Keratinocyte (primary cell): ENCODE data around the gene GARIN6. TPM values are rescaled to one million over a fixed set of nuclear protein-coding genes. Genes with fewer than 3 reads are reported as not detected.
"Not testable (repeated sequence)": the region's sequence is repeated elsewhere in the genome, so short reads cannot be mapped to it uniquely, and the experiment has no call there.

Experiments used
- DNase-seq: peaks from one replicate; pipeline ENCODE4 v3.0.0-alpha.2; 2011; ENCODE audit warnings: low read depth, missing footprints, low spot score
- FAIRE-seq: peaks from 2 replicates; lab custom pipeline; 2011; peaks lifted over from hg19 to GRCh38; lab: Jason Lieb, UNC
- H2AFZ ChIP-seq: 2 replicates; pipeline ENCODE4 v1.6.0; 2012; ENCODE audit warnings: low read length, control low read depth, inconsistent platforms; ENCODE audit not compliant: control insufficient read depth
- H3K27ac ChIP-seq: 2 replicates; pipeline ENCODE4 v1.5.1; 2011; ENCODE audit warnings: low read length; ENCODE audit not compliant: control insufficient read depth, insufficient read depth
- H3K27me3 ChIP-seq: 3 replicates; pipeline ENCODE4 v1.6.0; 2011; ENCODE audit warnings: low read length; ENCODE audit not compliant: control insufficient read depth, insufficient read depth; ENCODE audit errors: extremely low read depth
- H3K36me3 ChIP-seq, 2 experiments: 2 replicates in 1 of 2; 3 replicates in 1 of 2; pipeline ENCODE4 v1.5.1; 2011; ENCODE audit warnings: low read length in 2 of 2, mild to moderate bottlenecking in 1 of 2; ENCODE audit not compliant: control insufficient read depth in 2 of 2, insufficient read depth in 2 of 2; ENCODE audit errors: extremely low read depth in 1 of 2
- H3K4me1 ChIP-seq: 3 replicates; pipeline ENCODE4 v1.5.1; 2011; ENCODE audit warnings: low read length; ENCODE audit not compliant: control insufficient read depth, insufficient read depth; ENCODE audit errors: extremely low read depth
- H3K4me2 ChIP-seq: 3 replicates; pipeline ENCODE4 v1.6.0; 2011; ENCODE audit warnings: low read depth, low read length; ENCODE audit not compliant: control insufficient read depth, insufficient read depth; ENCODE audit errors: extremely low read depth
- H3K4me3 ChIP-seq, 3 experiments: fragments of 200-600 bp in 1 of 3; sonication (generic) in 1 of 3; 2 replicates in 2 of 3; 3 replicates in 1 of 3; pipeline ENCODE4 v1.5.1; 2011 to 2016; ENCODE audit warnings: low read length in 3 of 3, mild to moderate bottlenecking in 3 of 3, control low read depth in 2 of 3, inconsistent platforms in 1 of 3, low read depth in 1 of 3, mixed read lengths in 1 of 3, mixed run types in 1 of 3, moderate library complexity in 1 of 3; ENCODE audit not compliant: control insufficient read depth in 2 of 3, insufficient read depth in 2 of 3; ENCODE audit errors: extremely low read depth in 1 of 3
- H3K79me2 ChIP-seq: 2 replicates; pipeline ENCODE4 v1.6.0; 2012; ENCODE audit warnings: low read length; ENCODE audit not compliant: control insufficient read depth, insufficient read depth
- H3K9ac ChIP-seq: 3 replicates; pipeline ENCODE4 v1.6.0; 2011; ENCODE audit warnings: low read length; ENCODE audit not compliant: control insufficient read depth, insufficient read depth; ENCODE audit errors: extremely low read depth
- H3K9me1 ChIP-seq: 3 replicates; pipeline ENCODE4 v1.6.0; 2011; ENCODE audit warnings: low read length; ENCODE audit not compliant: control insufficient read depth, insufficient read depth; ENCODE audit errors: extremely low read depth
- H3K9me3 ChIP-seq: 2 replicates; pipeline ENCODE4 v1.5.1; 2012; ENCODE audit warnings: low read depth, low read length; ENCODE audit not compliant: control insufficient read depth
- H4K20me1 ChIP-seq: 3 replicates; pipeline ENCODE4 v1.6.0; 2011; ENCODE audit warnings: low read length; ENCODE audit not compliant: control insufficient read depth, insufficient read depth; ENCODE audit errors: extremely low read depth
- EZH2 ChIP-seq: IDR thresholded peaks from one replicate; pipeline ENCODE4 v1.6.1; 2012; ENCODE audit warnings: inconsistent platforms, mild to moderate bottlenecking, low read length, moderate library complexity
- dilution Hi-C: fragments of 300-500 bp; cut with MboI; formaldehyde crosslinking; loops from one replicate; pipeline ENCODE4 v1.7.0; 2020; ENCODE audit warnings: low sequenced_read_pairs; ENCODE audit not compliant: extremely low pct_ligation_motif_present
- polyA plus RNA-seq, 5 experiments: library from polyadenylated mRNA; depleted of rRNA in 3 of 5; stranded (reverse) in 3 of 5; stranded (forward) in 1 of 5; unstranded in 1 of 5; fragments of >200 nt; gene quantifications; 1 replicate in 1 of 5; 2 replicates in 3 of 5; 3 replicates in 1 of 5; pipeline versions ENCODE4 v1.2.1 to v1.2.3, GENCODE V29; 2011 to 2012; ENCODE audit warnings: missing spikeins in 2 of 5, low read depth in 1 of 5, low replicate concordance in 1 of 5
- TF ChIP-seq, protein P1 (sequence below), 3 experiments: IDR thresholded peaks in 1 of 3; conservative IDR thresholded peaks in 1 of 3; optimal IDR thresholded peaks in 1 of 3; 2 replicates in 2 of 3; 3 replicates in 1 of 3; pipeline versions ENCODE3 to v1.5.1; 2011; ENCODE audit warnings: low read length in 3 of 3, mild to moderate bottlenecking in 3 of 3, moderate library complexity in 2 of 3, control low read depth in 1 of 3, inconsistent platforms in 1 of 3; ENCODE audit not compliant: insufficient read depth in 2 of 3; ENCODE audit errors: extremely low read depth in 1 of 3

Gene GARIN6
- polyA plus RNA-seq, 1 donor (not counting 4 experiments of a cell fraction or from before 2014, with no cell fraction given) = not detected

DNA sequence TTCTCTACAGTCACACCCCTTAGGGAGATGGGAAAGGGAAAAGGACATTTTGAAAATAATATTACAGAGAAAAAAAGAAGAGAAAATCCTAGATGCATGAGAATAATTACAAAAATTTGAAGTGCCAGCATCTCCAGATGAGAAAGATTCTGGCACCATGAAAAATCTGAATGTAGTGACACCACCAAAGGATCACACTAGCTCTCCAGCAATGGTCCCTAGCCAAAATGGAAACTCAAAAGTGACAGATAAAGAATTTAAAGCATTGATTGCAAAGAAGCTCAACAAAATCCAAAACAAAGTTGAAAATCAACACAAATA, 27.4 kb upstream of the GARIN6 start:
- Histone ChIP-seq H3K9me1 (no peaks in the 10 kb centered on the region), H3K4me1 (no peaks in the 10 kb centered on the region), H3K9me3 (peaks cover 6% of the 10 kb centered on the region), H3K4me2 (no peak overlapping the region), H3K27me3 (no peaks in the 10 kb centered on the region), H3K4me3 (no peak overlapping the region), H3K79me2 (no peaks in the 10 kb centered on the region), H4K20me1 (no peaks in the 10 kb centered on the region), H3K9ac (no peak overlapping the region), H3K36me3 (no peaks in the 10 kb centered on the region), H3K27ac (no peak overlapping the region), H2AFZ (no peak overlapping the region)
- TF ChIP-seq, protein P1, sequence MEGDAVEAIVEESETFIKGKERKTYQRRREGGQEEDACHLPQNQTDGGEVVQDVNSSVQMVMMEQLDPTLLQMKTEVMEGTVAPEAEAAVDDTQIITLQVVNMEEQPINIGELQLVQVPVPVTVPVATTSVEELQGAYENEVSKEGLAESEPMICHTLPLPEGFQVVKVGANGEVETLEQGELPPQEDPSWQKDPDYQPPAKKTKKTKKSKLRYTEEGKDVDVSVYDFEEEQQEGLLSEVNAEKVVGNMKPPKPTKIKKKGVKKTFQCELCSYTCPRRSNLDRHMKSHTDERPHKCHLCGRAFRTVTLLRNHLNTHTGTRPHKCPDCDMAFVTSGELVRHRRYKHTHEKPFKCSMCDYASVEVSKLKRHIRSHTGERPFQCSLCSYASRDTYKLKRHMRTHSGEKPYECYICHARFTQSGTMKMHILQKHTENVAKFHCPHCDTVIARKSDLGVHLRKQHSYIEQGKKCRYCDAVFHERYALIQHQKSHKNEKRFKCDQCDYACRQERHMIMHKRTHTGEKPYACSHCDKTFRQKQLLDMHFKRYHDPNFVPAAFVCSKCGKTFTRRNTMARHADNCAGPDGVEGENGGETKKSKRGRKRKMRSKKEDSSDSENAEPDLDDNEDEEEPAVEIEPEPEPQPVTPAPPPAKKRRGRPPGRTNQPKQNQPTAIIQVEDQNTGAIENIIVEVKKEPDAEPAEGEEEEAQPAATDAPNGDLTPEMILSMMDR (optimal IDR thresholded peaks at IDR 0.05 in 1 of 3, IDR thresholded peaks at IDR 0.05 in 1 of 3, conservative IDR thresholded peaks at IDR 0.05 in 1 of 3; ENCODE audit: extremely low read depth in 1 of 3, insufficient read depth in 2 of 3, low read length in 3 of 3) = no peak
- TF ChIP-seq EZH2 = no peak
- dilution Hi-C loops = no loop called here
- DNase-seq = no peak
- FAIRE-seq = no peak

DNA sequence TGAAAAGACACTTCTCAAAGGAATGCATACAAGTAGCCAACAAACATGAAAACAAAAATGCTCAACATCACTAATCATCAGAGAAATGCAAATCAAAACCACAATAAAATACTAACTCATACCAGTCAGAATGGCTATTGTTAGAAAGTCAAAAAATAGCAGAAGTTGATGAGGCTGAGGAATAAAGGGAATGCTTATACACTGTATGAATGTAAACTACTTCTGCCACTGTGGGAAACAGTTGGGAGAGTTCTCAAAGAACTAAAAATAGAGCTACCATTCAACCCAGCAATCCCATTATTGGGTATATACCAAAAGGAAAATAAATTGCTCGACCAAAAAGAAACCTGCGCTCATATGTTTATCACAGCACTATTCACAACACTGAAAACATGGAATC, 23.0 kb upstream of the GARIN6 start:
- H3K9ac ChIP-seq, H3K9me3 ChIP-seq, H3K4me2 ChIP-seq, H3K36me3 ChIP-seq, H3K79me2 ChIP-seq, H2AFZ ChIP-seq, H3K4me3 ChIP-seq, H4K20me1 ChIP-seq, H3K27ac ChIP-seq, H3K27me3 ChIP-seq, H3K9me1 ChIP-seq, dilution Hi-C loops, FAIRE-seq, H3K4me1 ChIP-seq, DNase-seq: not testable (repeated sequence)

DNA sequence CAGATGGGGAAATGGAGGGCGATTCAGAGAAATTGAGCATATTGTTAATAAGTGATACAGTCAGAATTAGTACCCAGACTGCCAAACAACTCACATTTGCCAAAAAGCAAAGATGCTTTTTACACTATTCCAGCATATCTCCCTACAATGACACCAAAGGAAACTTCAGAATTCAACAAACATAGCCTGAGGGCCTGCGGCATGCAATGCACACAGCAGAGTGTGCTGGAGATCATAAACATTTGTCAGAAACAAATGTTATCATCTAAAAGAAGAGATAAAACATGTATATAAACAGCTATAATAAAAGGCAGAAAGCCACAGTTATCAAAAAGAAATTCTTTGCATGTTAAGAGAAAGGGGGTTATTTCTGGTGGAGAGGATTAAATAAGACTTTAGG, 20.1 kb upstream of the GARIN6 start:
- dilution Hi-C loops = no loop called here
- Histone ChIP-seq H3K9me1 (no peaks in the 10 kb centered on the region), H3K79me2 (no peaks in the 10 kb centered on the region), H3K4me3 (no peak overlapping the region), H3K9ac (no peak overlapping the region), H3K27ac (no peak overlapping the region), H3K27me3 (no peaks in the 10 kb centered on the region), H4K20me1 (no peaks in the 10 kb centered on the region), H3K4me1 (no peaks in the 10 kb centered on the region), H3K9me3 (no peaks in the 10 kb centered on the region), H3K4me2 (no peak overlapping the region), H2AFZ (no peak overlapping the region), H3K36me3 (no peaks in the 10 kb centered on the region)
- TF ChIP-seq EZH2 = no peak
- TF ChIP-seq, protein P1 (optimal IDR thresholded peaks at IDR 0.05 in 1 of 3, IDR thresholded peaks at IDR 0.05 in 1 of 3, conservative IDR thresholded peaks at IDR 0.05 in 1 of 3; ENCODE audit: extremely low read depth in 1 of 3, insufficient read depth in 2 of 3, low read length in 3 of 3) = no peak
- DNase-seq (no peak), FAIRE-seq (no peak)
